LNCaP clone FGC (cell line): ENCODE results near the gene DAGLA.
"Not testable (repeated sequence)": the region's sequence is repeated elsewhere in the genome, so short reads cannot be mapped to it uniquely, and the experiment has no call there.

Experiments used
- DNase-seq: peaks from one replicate; pipeline ENCODE4 v3.0.0-alpha.2; 2011; ENCODE audit warnings: low read depth
- H3K4me3 ChIP-seq: 2 replicates; pipeline ENCODE4 v1.5.1; 2011; ENCODE audit warnings: mild to moderate bottlenecking, low read depth, low read length, control low read depth
- TF ChIP-seq, protein P1 (sequence below): IDR thresholded peaks from 2 replicates; pipeline ENCODE4 v1.5.1; 2012; ENCODE audit warnings: mild to moderate bottlenecking; ENCODE audit not compliant: control insufficient read depth, insufficient read depth; ENCODE audit errors: extremely low read depth

Gene DAGLA

DNA sequence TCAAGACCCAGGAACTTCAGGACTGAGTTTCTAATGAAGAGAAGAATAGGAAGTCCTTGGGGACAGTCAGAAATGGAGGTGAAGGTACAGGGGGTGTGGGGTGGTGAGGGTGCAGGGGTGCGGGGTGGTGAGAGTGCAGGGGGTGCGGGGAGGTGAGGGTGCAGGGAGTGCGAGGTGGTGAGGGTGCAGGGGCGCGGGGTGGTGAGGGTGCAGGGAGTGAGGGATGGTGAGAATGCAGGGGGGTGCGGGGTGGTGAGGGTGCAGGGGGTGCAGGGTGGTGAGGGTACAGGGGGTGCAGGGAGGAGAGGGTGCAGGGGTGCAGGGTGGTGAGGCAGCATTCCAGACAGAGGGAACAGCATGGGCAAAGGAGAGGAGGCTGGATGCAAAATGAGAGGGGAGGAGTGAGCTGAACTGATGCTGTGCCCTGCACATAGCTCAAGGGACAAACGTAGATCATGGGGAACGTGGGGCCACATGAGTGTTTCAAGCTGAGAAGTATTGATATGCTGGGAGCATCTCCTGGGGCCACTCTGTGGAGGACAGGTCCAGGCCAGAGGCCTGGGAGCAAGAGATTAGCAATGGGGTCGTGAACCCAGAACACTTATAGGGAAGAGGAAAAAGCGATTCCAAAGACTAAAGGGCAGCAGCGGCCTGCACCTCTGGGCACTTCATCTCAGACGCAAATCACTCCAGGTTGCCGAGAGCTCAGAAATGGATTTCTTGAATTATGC is 23.7 kb upstream of the DAGLA start:
- TF ChIP-seq, protein P1, sequence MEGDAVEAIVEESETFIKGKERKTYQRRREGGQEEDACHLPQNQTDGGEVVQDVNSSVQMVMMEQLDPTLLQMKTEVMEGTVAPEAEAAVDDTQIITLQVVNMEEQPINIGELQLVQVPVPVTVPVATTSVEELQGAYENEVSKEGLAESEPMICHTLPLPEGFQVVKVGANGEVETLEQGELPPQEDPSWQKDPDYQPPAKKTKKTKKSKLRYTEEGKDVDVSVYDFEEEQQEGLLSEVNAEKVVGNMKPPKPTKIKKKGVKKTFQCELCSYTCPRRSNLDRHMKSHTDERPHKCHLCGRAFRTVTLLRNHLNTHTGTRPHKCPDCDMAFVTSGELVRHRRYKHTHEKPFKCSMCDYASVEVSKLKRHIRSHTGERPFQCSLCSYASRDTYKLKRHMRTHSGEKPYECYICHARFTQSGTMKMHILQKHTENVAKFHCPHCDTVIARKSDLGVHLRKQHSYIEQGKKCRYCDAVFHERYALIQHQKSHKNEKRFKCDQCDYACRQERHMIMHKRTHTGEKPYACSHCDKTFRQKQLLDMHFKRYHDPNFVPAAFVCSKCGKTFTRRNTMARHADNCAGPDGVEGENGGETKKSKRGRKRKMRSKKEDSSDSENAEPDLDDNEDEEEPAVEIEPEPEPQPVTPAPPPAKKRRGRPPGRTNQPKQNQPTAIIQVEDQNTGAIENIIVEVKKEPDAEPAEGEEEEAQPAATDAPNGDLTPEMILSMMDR, result no peak
- no peak for DNase-seq
- no peak overlapping the region for H3K4me3 ChIP-seq

DNA sequence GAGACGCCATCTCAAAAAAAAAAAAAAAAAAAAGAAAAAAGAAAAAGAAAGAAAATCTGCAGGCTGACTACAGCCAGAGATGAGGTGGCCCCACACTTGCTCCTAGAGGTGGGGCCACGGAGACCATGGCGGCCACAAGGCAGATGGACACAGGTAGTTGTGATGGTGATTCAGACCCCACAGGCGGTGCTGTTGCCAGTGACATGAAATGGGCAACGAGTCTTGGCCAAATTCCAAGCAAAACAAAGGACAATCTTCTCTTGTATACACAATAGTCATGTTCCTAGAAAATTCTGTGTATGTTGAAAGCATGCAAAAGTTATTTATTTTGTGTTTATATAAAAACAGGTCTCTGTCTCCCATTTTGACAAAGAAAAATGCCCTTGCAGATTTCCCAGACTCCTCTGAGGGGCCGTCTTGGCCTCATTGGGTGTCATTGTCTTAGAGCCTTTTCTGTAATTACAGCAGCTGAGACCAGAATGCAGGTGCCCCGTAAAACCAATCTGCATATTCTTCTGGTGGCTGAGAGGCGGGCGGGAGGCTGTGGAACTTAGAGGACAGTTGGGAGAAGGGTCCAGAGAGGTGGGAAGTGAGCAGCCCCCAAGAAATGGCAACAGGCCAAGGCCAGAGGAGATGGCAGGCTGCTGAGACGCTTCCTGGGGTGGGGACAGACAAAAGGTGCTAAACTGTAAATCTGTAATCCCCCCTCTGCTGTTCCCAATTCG is 22.5 kb upstream of the DAGLA start:
- TF ChIP-seq, protein P1, result peak; percentile 21; the same call in 1 of the 2 replicates
- H3K4me3 ChIP-seq, result no peak overlapping the region
- peak; percentile 40 for DNase-seq

DNA sequence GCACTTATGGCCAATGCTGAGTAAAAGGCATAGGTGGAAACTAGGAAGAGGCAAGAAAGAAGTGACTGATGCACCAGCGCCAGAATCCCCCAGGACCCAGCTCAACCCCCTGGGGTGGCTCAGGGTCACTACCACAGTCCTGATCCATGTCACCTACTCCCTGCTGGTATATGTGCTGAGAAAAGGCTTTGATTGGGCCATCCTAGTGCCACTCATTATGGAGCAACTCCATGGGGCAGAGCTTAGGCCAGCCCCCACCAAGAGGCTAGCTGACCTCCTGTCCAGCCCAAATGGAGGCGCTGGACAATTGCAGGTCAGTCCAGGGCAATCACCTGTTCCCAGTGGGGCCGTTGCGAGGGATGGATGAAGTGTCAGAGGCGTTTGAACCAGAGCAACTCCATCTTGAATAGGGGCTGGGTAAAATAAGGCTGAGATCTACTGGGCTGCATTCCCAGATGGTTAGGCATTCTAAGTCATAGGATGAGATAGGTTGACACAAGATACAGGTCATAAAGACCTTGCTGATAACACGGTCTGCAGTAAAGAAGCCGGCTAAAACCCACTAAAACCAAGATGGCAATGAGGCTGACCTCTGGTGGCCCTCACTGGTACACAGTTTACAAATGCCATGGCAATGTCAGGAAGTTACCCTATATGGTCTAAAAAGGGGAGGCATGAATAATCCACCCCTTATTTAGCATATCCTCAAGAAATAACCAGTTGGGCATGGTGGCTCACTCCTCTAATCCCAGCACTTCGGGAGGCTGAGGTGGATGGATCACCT is 20.6 kb upstream of the DAGLA start:
- no peak for DNase-seq
- no peak overlapping the region for H3K4me3 ChIP-seq
- TF ChIP-seq, protein P1, result no peak

DNA sequence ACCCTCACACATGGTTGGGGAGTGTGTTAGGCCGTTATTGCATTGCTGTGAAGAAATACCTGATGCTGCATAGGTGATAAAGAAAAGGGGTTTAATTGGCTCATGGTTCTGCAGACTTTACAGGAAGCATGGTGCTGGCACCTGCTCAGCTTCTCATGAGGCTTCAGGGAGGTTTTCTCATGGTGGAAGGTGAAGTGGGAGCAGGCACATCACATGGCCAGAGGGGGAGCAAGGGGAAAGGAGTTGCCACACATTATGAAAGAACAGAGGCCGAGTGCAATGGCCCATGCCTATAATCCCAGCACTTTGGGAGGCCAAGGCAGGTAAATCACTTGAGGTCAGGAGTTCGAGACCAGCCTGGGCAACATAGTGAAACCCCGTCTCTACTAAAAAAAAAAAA is 19.2 kb upstream of the DAGLA start:
- not testable (repeated sequence) for DNase-seq, H3K4me3 ChIP-seq

DNA sequence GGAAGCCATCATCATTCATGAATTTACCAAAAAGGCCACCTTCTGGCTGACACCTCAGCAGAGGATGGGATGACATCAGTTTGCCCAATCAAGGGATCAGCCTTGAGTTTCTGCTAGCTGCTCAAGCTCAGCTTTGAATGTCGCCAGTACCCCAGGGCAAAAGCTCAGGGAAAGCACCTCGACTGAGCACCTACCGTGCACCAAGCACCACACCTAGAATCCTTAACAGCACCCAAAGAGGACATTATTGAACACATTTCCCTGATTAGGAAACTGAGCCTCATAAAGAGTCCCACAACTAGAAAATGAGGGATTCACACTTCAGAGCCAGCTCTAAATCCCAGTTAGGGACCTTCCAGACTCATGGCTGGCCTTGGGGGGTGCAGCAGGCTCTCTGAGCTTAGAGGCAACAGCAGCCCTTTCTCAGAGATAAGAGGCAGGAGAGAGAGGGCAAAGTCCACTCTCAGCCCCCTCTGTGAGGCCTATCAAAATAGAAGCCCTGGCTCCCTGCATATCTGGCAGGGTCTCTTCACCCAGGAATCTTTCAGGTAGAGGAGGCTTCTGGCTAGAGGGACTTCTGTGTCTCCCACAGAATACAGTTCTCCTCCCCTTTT is 13.4 kb upstream of the DAGLA start:
- no peak for DNase-seq
- TF ChIP-seq, protein P1, result no peak

DNA sequence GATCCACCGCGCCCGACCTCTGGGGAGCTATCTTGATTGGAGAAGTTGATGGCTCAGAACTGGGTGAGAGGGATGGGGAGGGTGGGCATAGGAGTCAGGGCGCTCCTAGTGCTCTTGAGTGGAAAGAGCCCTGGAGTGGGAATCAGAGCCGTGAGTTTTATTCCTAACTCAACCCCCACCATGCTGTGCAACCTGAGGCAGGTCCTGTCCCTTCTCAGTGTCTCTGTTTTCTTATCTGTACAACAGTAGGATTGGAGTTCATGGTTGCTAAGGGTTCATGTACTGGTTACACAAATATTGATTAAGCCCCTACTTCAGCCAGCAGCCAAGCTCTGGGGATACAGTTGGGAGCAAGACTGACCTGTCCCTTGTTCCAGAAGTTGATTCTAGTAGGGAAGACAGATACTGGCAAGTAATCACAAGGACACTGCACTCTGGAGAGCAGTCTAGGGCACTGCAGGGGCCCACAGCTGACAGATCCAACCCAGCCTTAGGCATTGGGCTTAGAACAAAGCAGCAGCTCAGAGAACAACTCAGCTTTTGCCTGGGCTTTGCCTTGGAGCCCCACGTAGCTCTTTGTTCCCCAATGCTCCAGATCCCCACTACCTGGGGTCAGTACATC is 12.4 kb upstream of the DAGLA start:
- no peak for DNase-seq
- TF ChIP-seq, protein P1, result no peak
- H3K4me3 ChIP-seq, result no peak overlapping the region

More for the DNA sequence above, 13.4 kb upstream of the DAGLA start:
- H3K4me3 ChIP-seq, result no peak overlapping the region
